B cell (primary cell): ENCODE measurements around the gene ZNHIT1. TPM values are rescaled to one million over a fixed set of nuclear protein-coding genes. Genes with fewer than 3 reads are reported as not detected.
"Not testable (repeated sequence)": the region's sequence is repeated elsewhere in the genome, so short reads cannot be mapped to it uniquely, and the experiment has no call there.

Source experiments
- ATAC-seq: fragments of 200-7000 bp; cut with Tn5 transposase; one replicate; pipeline ENCODE4 v1.10.0; 2021; ENCODE audit warnings: low read depth, mild to moderate bottlenecking, moderate number of reproducible peaks, moderate library complexity
- CTCF ChIA-PET: fragments of 350-600 bp; sonication (Branson Sonifier 250); formaldehyde crosslinking; loops from one replicate; lab custom pipeline; 2021; ENCODE audit warnings: antibody characterized with exemption, inconsistent platforms; lab: Charles Lee
- POLR2A ChIA-PET: fragments of 350-600 bp; sonication (Branson Sonifier 250); formaldehyde crosslinking; loops from one replicate; lab custom pipeline; 2021; ENCODE audit warnings: antibody characterized with exemption; lab: Charles Lee
- DNase-seq: peaks from one replicate; pipeline ENCODE4 v3.0.0; 2013
- H2AFZ ChIP-seq: 2 replicates; pipeline ENCODE4 v1.6.1; 2012; ENCODE audit warnings: mild to moderate bottlenecking, low read depth, low read length; ENCODE audit not compliant: insufficient read depth, poor library complexity, severe bottlenecking
- H3K27ac ChIP-seq, 2 donors: 1 replicate in 1 of 2; 2 replicates in 1 of 2; pipeline ENCODE4 v1.5.1; 2012 to 2013; ENCODE audit warnings: low read length in 2 of 2, mild to moderate bottlenecking in 2 of 2, moderate library complexity in 1 of 2
- H3K27me3 ChIP-seq, 4 experiments: fragments of 200-600 bp in 1 of 4; sonication (generic) in 1 of 4; replicated peaks in 1 of 4; 1 replicate in 2 of 4; 2 replicates in 2 of 4; pipeline versions ENCODE4 v1.6.1 to v1.7.0; 2013 to 2016; ENCODE audit warnings: low read length in 3 of 4, mild to moderate bottlenecking in 2 of 4, mixed read lengths in 1 of 4, moderate library complexity in 1 of 4; ENCODE audit not compliant: insufficient read depth in 4 of 4, control insufficient read depth in 3 of 4; ENCODE audit errors: control extremely low read depth in 1 of 4
- H3K36me3 ChIP-seq, 2 experiments: replicated peaks in 1 of 2; 1 replicate in 1 of 2; 2 replicates in 1 of 2; pipeline versions ENCODE4 v1.6.1 to v1.7.1; 2013; ENCODE audit warnings: low read length in 1 of 2; ENCODE audit not compliant: insufficient read depth in 2 of 2, control insufficient read depth in 1 of 2; ENCODE audit errors: control extremely low read depth in 1 of 2, extremely low read depth in 1 of 2
- H3K4me1 ChIP-seq, 2 donors: fragments of 200-600 bp in 1 of 2; sonication (generic) in 1 of 2; 1 replicate in 1 of 2; 2 replicates in 1 of 2; pipeline versions ENCODE4 v1.5.1 to v1.6.1; 2013 to 2017; ENCODE audit warnings: low read length in 2 of 2; ENCODE audit not compliant: control insufficient read depth in 2 of 2, insufficient read depth in 2 of 2
- H3K4me2 ChIP-seq: replicated peaks from 2 replicates; pipeline ENCODE3; 2012; ENCODE audit warnings: mild to moderate bottlenecking, low read depth, low read length; ENCODE audit not compliant: poor library complexity, severe bottlenecking
- H3K4me3 ChIP-seq, 5 experiments: fragments of 200-600 bp in 1 of 5; sonication (generic) in 1 of 5; 1 replicate in 3 of 5; 2 replicates in 2 of 5; pipeline versions ENCODE4 v1.5.1 to v1.7.0; 2011 to 2016; ENCODE audit warnings: low read length in 4 of 5, mild to moderate bottlenecking in 4 of 5, low read depth in 2 of 5, control low read depth in 1 of 5, moderate library complexity in 1 of 5; ENCODE audit not compliant: insufficient read depth in 1 of 5; ENCODE audit errors: control extremely low read depth in 1 of 5, extremely low read depth in 1 of 5
- H3K79me2 ChIP-seq: fragments of 200-600 bp; sonication (generic); one replicate; pipeline ENCODE4 v1.6.0; 2016; ENCODE audit warnings: low read length; ENCODE audit not compliant: control insufficient read depth, insufficient read depth
- H3K9ac ChIP-seq: fragments of 200-600 bp; sonication (generic); 2 replicates; pipeline ENCODE4 v1.6.1; 2017; ENCODE audit warnings: mild to moderate bottlenecking, low read length, moderate library complexity
- H3K9me3 ChIP-seq, 3 donors: one replicate each; pipeline versions ENCODE4 v1.6.1 to v1.7.1; 2013; ENCODE audit warnings: low read length in 2 of 3; ENCODE audit not compliant: control insufficient read depth in 2 of 3, insufficient read depth in 1 of 3; ENCODE audit errors: control extremely low read depth in 1 of 3
- H4K20me1 ChIP-seq: 2 replicates; pipeline ENCODE4 v1.6.0; 2012; ENCODE audit warnings: mild to moderate bottlenecking, low read length; ENCODE audit not compliant: insufficient read depth, control insufficient read depth, poor library complexity, severe bottlenecking
- H3K27ac Mint-ChIP-seq: one replicate; pipeline ENCODE4 v1.8.0; 2021; ENCODE audit warnings: mixed read lengths
- H3K27me3 Mint-ChIP-seq: one replicate; pipeline ENCODE4 v1.8.0; 2021; ENCODE audit warnings: mixed read lengths
- H3K4me1 Mint-ChIP-seq: one replicate; pipeline ENCODE4 v1.8.0; 2021; ENCODE audit warnings: mixed read lengths
- H3K4me3 Mint-ChIP-seq: one replicate; pipeline ENCODE4 v1.8.0; 2021; ENCODE audit warnings: mixed read lengths
- H3K9me3 Mint-ChIP-seq: one replicate; pipeline ENCODE4 v1.8.0; 2022; ENCODE audit warnings: mixed read lengths; ENCODE audit not compliant: insufficient read depth
- EZH2 ChIP-seq: IDR thresholded peaks from 2 replicates; pipeline ENCODE4 v1.6.1; 2012; ENCODE audit warnings: borderline replicate concordance, low read depth, mild to moderate bottlenecking, moderate library complexity, low read length; ENCODE audit not compliant: insufficient read depth, poor library complexity, severe bottlenecking
- WGBS: methylation state at CpG from one replicate; pipeline ENCODE4 v1.1.5; 2013; ENCODE audit warnings: missing lambda C conversion rate; ENCODE audit not compliant: insufficient coverage; 5-methylcytosine and 5-hydroxymethylcytosine counted together
- intact Hi-C: fragments of 100-400 bp; cut with micrococcal nuclease; formaldehyde crosslinking; loops from one replicate; pipeline ENCODE4 v1.10.0; 2022
- polyA plus RNA-seq: library from polyadenylated mRNA; depleted of rRNA; stranded (reverse); fragments of >200 nt; gene quantifications from 2 replicates; pipeline ENCODE4 v1.2.3, GENCODE V29; 2012
- total RNA-seq, 2 donors: library from RNA; stranded (reverse); fragments of 120-200 nt in 1 of 2; gene quantifications; 1 replicate in 1 of 2; 2 replicates in 1 of 2; pipeline versions ENCODE4 v1.2.3 to v1.2.4, GENCODE V29; 2013 to 2022
- TF ChIP-seq, protein P1 (sequence below): fragments of 200-600 bp; IDR thresholded peaks from one replicate; pipeline ENCODE4 v1.8.0; 2022; ENCODE audit warnings: antibody characterized with exemption, mild to moderate bottlenecking

Gene ZNHIT1
- total and polyA plus RNA-seq, 2 donors (not counting 1 experiment from before 2014, with no cell fraction given): 28.5 to 37.3 TPM

DNA sequence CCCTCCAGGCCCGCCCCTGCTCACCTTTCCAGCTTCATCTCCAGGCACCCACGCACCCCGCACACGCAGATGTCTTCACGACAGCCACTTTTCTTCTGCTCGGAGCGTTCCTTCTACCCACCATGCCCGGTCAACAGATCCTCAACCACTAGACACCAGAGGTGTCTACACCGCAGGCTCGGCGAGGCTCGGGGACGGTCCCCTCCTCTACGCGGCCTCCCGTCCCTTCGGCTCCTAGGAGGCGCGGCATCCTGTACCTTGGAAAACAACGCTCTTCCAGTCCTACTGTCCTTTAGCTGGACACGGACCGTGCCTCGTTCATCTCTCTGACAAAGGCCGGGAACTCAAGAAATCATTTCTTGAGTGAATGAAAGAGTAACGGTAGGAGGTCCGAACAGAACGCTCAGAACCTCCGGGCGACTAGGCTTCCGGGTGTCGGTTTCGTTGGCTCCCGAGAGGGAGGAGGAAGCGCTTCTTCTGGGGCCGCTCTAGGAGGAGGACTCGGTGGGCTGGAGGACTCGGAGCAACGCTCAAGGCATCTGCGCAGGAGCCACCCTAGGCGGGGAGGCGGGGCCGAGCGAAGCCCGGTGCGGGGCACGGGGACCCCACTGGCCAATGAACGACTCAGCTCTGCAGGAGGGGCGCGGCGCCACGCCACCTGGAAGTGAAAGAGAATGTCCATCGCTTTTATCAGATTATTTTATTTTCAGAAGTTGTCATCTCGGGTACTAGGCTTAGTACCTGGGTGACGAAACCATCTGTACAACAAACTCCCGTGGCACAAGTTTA is 34.1 kb downstream of the ZNHIT1 start:
- H3K4me2 ChIP-seq: peak overlapping the region; percentile 81
- peaks cover 0 to 6% of the 10 kb centered on the region in 2 experiments for H3K36me3 ChIP-seq
- H2AFZ ChIP-seq: peak overlapping the region; percentile 89
- ATAC-seq (peak; percentile 100), DNase-seq (peak; percentile 99)
- H3K4me3 ChIP-seq: peak overlapping the region; percentile 81 to 98 (median 89)
- no peaks in the 10 kb centered on the region for H3K9me3 ChIP-seq
- peaks cover 0 to 4% (median 0%) of the 10 kb centered on the region in 4 experiments for H3K27me3 ChIP-seq
- POLR2A ChIA-PET: no interaction called here
- H3K4me3 Mint-ChIP-seq: peak overlapping the region; percentile 99
- peaks cover 15 to 23% of the 10 kb centered on the region in 2 donors for H3K4me1 ChIP-seq
- CTCF ChIA-PET: interaction anchor here (0.6 to 5.1 kb wide), 9 partner anchors 8 to 651 kb away, joined by 3 to 33 read pairs (median 3); partner anchors contain the start of genes CLDN15, FIS1, POP7 and ZNHIT1
- no peak for TF ChIP-seq EZH2
- TF ChIP-seq, protein P1, sequence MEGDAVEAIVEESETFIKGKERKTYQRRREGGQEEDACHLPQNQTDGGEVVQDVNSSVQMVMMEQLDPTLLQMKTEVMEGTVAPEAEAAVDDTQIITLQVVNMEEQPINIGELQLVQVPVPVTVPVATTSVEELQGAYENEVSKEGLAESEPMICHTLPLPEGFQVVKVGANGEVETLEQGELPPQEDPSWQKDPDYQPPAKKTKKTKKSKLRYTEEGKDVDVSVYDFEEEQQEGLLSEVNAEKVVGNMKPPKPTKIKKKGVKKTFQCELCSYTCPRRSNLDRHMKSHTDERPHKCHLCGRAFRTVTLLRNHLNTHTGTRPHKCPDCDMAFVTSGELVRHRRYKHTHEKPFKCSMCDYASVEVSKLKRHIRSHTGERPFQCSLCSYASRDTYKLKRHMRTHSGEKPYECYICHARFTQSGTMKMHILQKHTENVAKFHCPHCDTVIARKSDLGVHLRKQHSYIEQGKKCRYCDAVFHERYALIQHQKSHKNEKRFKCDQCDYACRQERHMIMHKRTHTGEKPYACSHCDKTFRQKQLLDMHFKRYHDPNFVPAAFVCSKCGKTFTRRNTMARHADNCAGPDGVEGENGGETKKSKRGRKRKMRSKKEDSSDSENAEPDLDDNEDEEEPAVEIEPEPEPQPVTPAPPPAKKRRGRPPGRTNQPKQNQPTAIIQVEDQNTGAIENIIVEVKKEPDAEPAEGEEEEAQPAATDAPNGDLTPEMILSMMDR: no peak
- no peaks in the 10 kb centered on the region for H3K9me3 Mint-ChIP-seq
- peaks cover 47% of the 10 kb centered on the region for H3K79me2 ChIP-seq
- H3K9ac ChIP-seq: peak overlapping the region; percentile 81
- H3K27me3 Mint-ChIP-seq: peaks cover 8% of the 10 kb centered on the region
- peak overlapping the region; percentile 95 for H3K27ac Mint-ChIP-seq
- H3K4me1 Mint-ChIP-seq: peaks cover 29% of the 10 kb centered on the region
- peak overlapping the region; percentile 60 to 87 for H3K27ac ChIP-seq
- peaks cover 43% of the 10 kb centered on the region for H4K20me1 ChIP-seq
- intact Hi-C loops: loop anchor here (1.0 to 5.0 kb wide), 5 partner anchors 8 to 1235 kb away; partner anchors contain the start of genes AP1S1, IFT22, ZKSCAN1 and ZNHIT1
- 2% methylated on average over 47 of the region's 55 CpGs for WGBS

DNA sequence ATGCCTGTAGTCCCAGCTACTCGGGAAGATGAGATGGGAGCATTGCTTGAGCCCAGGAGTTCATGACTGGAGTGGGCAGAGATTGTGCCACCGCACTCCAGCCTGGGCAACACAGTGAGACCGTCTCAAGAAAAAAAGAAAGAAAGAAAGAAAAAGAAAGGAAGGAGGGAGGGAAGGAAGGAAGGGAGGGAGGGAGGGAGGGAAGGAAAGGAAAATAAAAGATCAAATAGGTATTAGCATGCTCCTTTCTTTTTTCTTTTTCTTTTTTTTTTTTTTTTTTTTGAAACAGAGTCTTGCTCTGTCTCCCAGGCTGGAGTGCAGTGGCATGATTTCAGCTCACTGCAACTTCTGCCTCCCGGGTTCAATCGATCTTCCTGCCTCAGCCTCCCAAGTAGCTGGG is 35.2 kb downstream of the ZNHIT1 start:
- intact Hi-C loops: loop anchor here (2.0 to 5.0 kb wide), 2 partner anchors 68 to 1236 kb away; partner anchors contain the start of genes IFT22 and ZKSCAN1
- H3K27ac Mint-ChIP-seq, H3K9me3 Mint-ChIP-seq, POLR2A ChIA-PET, H3K27ac ChIP-seq, ATAC-seq, DNase-seq, H3K27me3 Mint-ChIP-seq, H3K36me3 ChIP-seq, H3K27me3 ChIP-seq, H3K9me3 ChIP-seq: not testable (repeated sequence)
- peaks cover 34% of the 10 kb centered on the region for H4K20me1 ChIP-seq
- Mint-ChIP-seq H3K4me1 (peaks cover 24% of the 10 kb centered on the region), H3K4me3 (peak overlapping the region; percentile 61)
- peaks cover 38% of the 10 kb centered on the region for H3K79me2 ChIP-seq
- CTCF ChIA-PET: interaction anchor here (1.2 to 5.1 kb wide), 4 partner anchors 9 to 109 kb away, joined by 4 to 33 read pairs (median 8); partner anchors contain the start of gene FIS1
- H3K4me1 ChIP-seq: peaks cover 15 to 23% of the 10 kb centered on the region in 2 donors
- peak overlapping the region; percentile 89 for H2AFZ ChIP-seq
- WGBS: 90% methylated on average over 3 of the region's 5 CpGs
- peak overlapping the region; percentile 81 for H3K9ac ChIP-seq
- peak overlapping the region; percentile 81 for H3K4me2 ChIP-seq
- H3K4me3 ChIP-seq: peak overlapping the region in 1 of 5 experiments; percentile 81
